CD4-positive, alpha-beta T cell treated with Interleukin-6 at 100 ng/mL for 8 hours (primary cell): ENCODE results near the gene ASXL1.

Source experiments
- DNase-seq: peaks from one replicate; pipeline ENCODE4 v3.0.0-alpha.2; 2020; ENCODE audit warnings: mixed read lengths, low spot score

The ASXL1 gene

GRCh38 chr20:32453467-32454163 is 95.5 kb downstream of the ASXL1 start:
- no peak for DNase-seq

GRCh38 chr20:32454164-32455145 is 96.3 kb downstream of the ASXL1 start:
- no peak for DNase-seq

GRCh38 chr20:32455171-32455900 is 97.2 kb downstream of the ASXL1 start:
- no peak for DNase-seq

- DNase-seq: no peak
Observed at GRCh38 chr20:32455901-32456701, 98.0 kb downstream of the ASXL1 start.

- no peak for DNase-seq
Observed at GRCh38 chr20:32456869-32457478, 98.8 kb downstream of the ASXL1 start.

GRCh38 chr20:32457479-32457986 is 99.4 kb downstream of the ASXL1 start:
- DNase-seq: no peak

- no peak for DNase-seq
Observed at GRCh38 chr20:32458061-32458836, 100.1 kb downstream of the ASXL1 start.

GRCh38 chr20:32458837-32459220 is 100.7 kb downstream of the ASXL1 start:
- no peak for DNase-seq

- no peak for DNase-seq
Observed at GRCh38 chr20:32460231-32460630, 102.1 kb downstream of the ASXL1 start.

- DNase-seq: no peak
Observed at GRCh38 chr20:32460683-32461320, 102.7 kb downstream of the ASXL1 start.

GRCh38 chr20:32461836-32462600 is 103.9 kb downstream of the ASXL1 start:
- no peak for DNase-seq

GRCh38 chr20:32462900-32463641 is 104.9 kb downstream of the ASXL1 start:
- no peak for DNase-seq

GRCh38 chr20:32463642-32464400 is 105.7 kb downstream of the ASXL1 start:
- no peak for DNase-seq

GRCh38 chr20:32464401-32465091 is 106.4 kb downstream of the ASXL1 start:
- DNase-seq: no peak

GRCh38 chr20:32465092-32465900 is 107.2 kb downstream of the ASXL1 start:
- no peak for DNase-seq
